Measurements from ENCODE around the gene MYCL. TPM values are rescaled to one million over a fixed set of nuclear protein-coding genes. Genes with fewer than 3 reads are reported as not detected.

MYCL gene
- total and polyA plus RNA-seq, 10 of the 15 experiments (the other 5 are each of a cell fraction or from before 2014, with no cell fraction given), result 0.11 to 1.4 (median 0.40) TPM; not detected in 1

DNA sequence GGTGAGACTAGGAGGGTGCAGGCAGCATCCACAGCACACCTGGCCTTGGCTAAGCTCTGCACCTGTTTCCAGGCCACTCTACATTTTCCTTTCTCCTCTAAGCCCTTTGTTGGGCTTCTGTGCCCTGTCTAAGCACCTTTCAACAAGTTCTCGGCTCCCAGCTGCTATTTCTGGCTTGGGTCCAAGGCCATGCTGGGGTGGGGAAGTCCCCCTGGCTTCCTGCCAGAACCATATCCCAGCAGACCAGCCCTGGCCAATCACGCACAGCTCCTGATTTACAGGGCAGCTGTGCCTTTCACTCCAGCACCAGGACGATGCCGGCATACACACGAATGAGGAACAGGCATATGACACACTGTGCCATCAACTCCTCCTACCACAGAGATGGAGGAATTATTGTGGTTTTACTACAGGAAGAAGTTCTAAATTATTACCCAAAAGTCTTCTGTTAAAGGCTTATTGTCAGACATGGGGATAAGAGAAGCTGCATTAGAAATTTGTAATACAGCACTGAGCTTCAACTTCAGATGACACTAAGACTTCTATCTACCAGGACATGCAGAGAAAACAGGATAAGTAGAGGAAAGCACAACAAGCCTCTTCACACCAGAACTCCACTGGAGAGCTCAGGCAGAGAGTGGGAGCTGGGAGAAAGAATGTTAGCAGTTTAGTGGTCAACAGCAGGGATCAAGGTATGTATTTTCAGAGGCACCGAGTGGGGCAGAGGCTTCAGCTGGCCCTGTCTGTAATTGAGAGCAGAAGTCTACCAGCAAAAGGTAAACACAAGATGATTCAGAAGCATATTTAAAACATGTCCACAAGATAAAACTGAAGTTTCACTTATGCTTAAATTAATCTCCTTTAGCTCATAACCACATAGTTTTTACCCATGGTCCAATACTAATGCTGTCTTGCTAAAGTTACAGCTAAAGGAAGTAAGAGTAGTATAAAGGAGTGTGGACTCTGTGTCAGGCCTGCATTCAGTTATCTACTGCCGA is 55.8 kb downstream of the MYCL start (continued):
- TF ChIP-seq NFIC (IDR thresholded peaks at IDR 0.05; ENCODE audit: low read depth, low read length), result peak; percentile 33; the same call in 1 of the 2 replicates
- peak; percentile 82 for TF ChIP-seq TCF3 (IDR thresholded peaks at IDR 0.05; ENCODE audit: borderline replicate concordance, insufficient read depth, low read depth, low read length)
- peak; percentile 99 for TF ChIP-seq SMAD1 (IDR thresholded peaks at IDR 0.05; ENCODE audit: low read depth, partially characterized antibody)
- TF ChIP-seq, protein P1, sequence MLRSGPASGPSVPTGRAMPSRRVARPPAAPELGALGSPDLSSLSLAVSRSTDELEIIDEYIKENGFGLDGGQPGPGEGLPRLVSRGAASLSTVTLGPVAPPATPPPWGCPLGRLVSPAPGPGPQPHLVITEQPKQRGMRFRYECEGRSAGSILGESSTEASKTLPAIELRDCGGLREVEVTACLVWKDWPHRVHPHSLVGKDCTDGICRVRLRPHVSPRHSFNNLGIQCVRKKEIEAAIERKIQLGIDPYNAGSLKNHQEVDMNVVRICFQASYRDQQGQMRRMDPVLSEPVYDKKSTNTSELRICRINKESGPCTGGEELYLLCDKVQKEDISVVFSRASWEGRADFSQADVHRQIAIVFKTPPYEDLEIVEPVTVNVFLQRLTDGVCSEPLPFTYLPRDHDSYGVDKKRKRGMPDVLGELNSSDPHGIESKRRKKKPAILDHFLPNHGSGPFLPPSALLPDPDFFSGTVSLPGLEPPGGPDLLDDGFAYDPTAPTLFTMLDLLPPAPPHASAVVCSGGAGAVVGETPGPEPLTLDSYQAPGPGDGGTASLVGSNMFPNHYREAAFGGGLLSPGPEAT (IDR thresholded peaks at IDR 0.05; ENCODE audit: low read depth), result 0 out of 2 replicates have a peak, but pooled peaks have one; percentile 26
- TF ChIP-seq, protein P2, sequence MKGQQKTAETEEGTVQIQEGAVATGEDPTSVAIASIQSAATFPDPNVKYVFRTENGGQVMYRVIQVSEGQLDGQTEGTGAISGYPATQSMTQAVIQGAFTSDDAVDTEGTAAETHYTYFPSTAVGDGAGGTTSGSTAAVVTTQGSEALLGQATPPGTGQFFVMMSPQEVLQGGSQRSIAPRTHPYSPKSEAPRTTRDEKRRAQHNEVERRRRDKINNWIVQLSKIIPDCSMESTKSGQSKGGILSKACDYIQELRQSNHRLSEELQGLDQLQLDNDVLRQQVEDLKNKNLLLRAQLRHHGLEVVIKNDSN (IDR thresholded peaks at IDR 0.05; ENCODE audit: borderline replicate concordance, extremely low read length, insufficient read depth, low read depth, low read length), result peak; percentile 34
- no peak for TF ChIP-seq IRF4 (IDR thresholded peaks at IDR 0.05; ENCODE audit: low read depth, low read length)
- no peak for TF ChIP-seq HDAC6 (IDR thresholded peaks at IDR 0.05; ENCODE audit: unreplicated experiment)
- TF ChIP-seq BCL11A (IDR thresholded peaks at IDR 0.05; ENCODE audit: low read depth, low read length), result 0 out of 2 replicates have a peak, but pooled peaks have one; percentile 40
- 0 out of 2 replicates have a peak, but pooled peaks have one; percentile 45 for TF ChIP-seq LARP7 (IDR thresholded peaks at IDR 0.05)

Small RNA genes lying within 50 kb of the gene (small RNA-seq; reads per million reads assigned to genes)
- gene RF00019, result not detected

Other genes starting within 250 kb of the MYCL start
Only the 7 nearest of the 9 such genes appear.
- gene PPIE, start 163.0 kb downstream of the MYCL start, total RNA-seq (2014; rRNA removed), result 36.6 and 39.6 TPM in 2 replicates
- 46.6 and 48.0 TPM in 2 replicates for gene PPIE, start 163.0 kb downstream of the MYCL start, total RNA-seq (2014; rRNA removed; fragmentation: Illumina TruSeq; extraction: Trizol)
- 46.5 and 48.1 TPM in 2 replicates for gene PPIE, start 163.0 kb downstream of the MYCL start, total RNA-seq (2021)
- 77.8 and 81.1 TPM in 2 replicates for gene PPIE, start 163.0 kb downstream of the MYCL start, polyA plus RNA-seq (2011; rRNA removed)
- gene PPIE, start 163.0 kb downstream of the MYCL start, polyA plus RNA-seq (2014; fragmentation: Illumina TruSeq; extraction: Trizol), result 53.4 and 58.7 TPM in 2 replicates
- 100 to 1,000 TPM; 130 to 163 TPM for gene PPIE, start 163.0 kb downstream of the MYCL start, polyA plus RNA-seq (2014; fragmentation: Nextera tagmentation; extraction: Ambion mirVana)
- 54.7 and 66.1 TPM in 2 replicates for gene PPIE, start 163.0 kb downstream of the MYCL start, polyA plus RNA-seq (2014; rRNA removed)
- 10 to 100 TPM; 74.1 to 78.7 TPM for gene PPIE, start 163.0 kb downstream of the MYCL start, polyA plus RNA-seq (2016; fragmentation: Nextera tagmentation; extraction: Ambion mirVana)
- 0.79 and 1.1 TPM in 2 replicates for gene OXCT2, start 130.6 kb downstream of the MYCL start, total RNA-seq (2014; rRNA removed)
- gene OXCT2, start 130.6 kb downstream of the MYCL start, total RNA-seq (2014; rRNA removed; fragmentation: Illumina TruSeq; extraction: Trizol), result 0.69 and 1.0 TPM in 2 replicates
- 0.98 and 1.9 TPM in 2 replicates for gene OXCT2, start 130.6 kb downstream of the MYCL start, total RNA-seq (2021)
- 0.29 and 0.39 TPM in 2 replicates for gene OXCT2, start 130.6 kb downstream of the MYCL start, polyA plus RNA-seq (2011; rRNA removed)
- gene OXCT2, start 130.6 kb downstream of the MYCL start, polyA plus RNA-seq (2014; fragmentation: Illumina TruSeq; extraction: Trizol), result 0.13 and 0.57 TPM in 2 replicates
- under 1 TPM; 0.06 to 0.31 TPM for gene OXCT2, start 130.6 kb downstream of the MYCL start, polyA plus RNA-seq (2014; fragmentation: Nextera tagmentation; extraction: Ambion mirVana)
- 1.7 and 1.8 TPM in 2 replicates for gene OXCT2, start 130.6 kb downstream of the MYCL start, polyA plus RNA-seq (2014; rRNA removed)
- gene OXCT2, start 130.6 kb downstream of the MYCL start, polyA plus RNA-seq (2016; fragmentation: Nextera tagmentation; extraction: Ambion mirVana), result under 1 TPM; 0.40 to 0.60 TPM
- 0.71 and 1.2 TPM in 2 replicates for gene BMP8B, start 113.1 kb downstream of the MYCL start, total RNA-seq (2014; rRNA removed)
- gene BMP8B, start 113.1 kb downstream of the MYCL start, total RNA-seq (2014; rRNA removed; fragmentation: Illumina TruSeq; extraction: Trizol), result 0.37 and 0.49 TPM in 2 replicates
- 1.2 TPM in 2 replicates for gene BMP8B, start 113.1 kb downstream of the MYCL start, total RNA-seq (2021)
- gene BMP8B, start 113.1 kb downstream of the MYCL start, polyA plus RNA-seq (2011; rRNA removed), result 0.55 and 0.56 TPM in 2 replicates
- 1.00 and 1.0 TPM in 2 replicates for gene BMP8B, start 113.1 kb downstream of the MYCL start, polyA plus RNA-seq (2014; fragmentation: Illumina TruSeq; extraction: Trizol)
- gene BMP8B, start 113.1 kb downstream of the MYCL start, polyA plus RNA-seq (2014; fragmentation: Nextera tagmentation; extraction: Ambion mirVana), result under 1 TPM; 0.23 to 0.37 TPM
- gene BMP8B, start 113.1 kb downstream of the MYCL start, polyA plus RNA-seq (2014; rRNA removed), result 1.00 and 1.0 TPM in 2 replicates
- gene BMP8B, start 113.1 kb downstream of the MYCL start, polyA plus RNA-seq (2016; fragmentation: Nextera tagmentation; extraction: Ambion mirVana), result under 1 TPM; 0.09 to 0.23 TPM
- gene TRIT1, start 18.4 kb downstream of the MYCL start, total RNA-seq (2014; rRNA removed), result 29.0 and 33.4 TPM in 2 replicates
- gene TRIT1, start 18.4 kb downstream of the MYCL start, total RNA-seq (2014; rRNA removed; fragmentation: Illumina TruSeq; extraction: Trizol), result 27.9 and 32.2 TPM in 2 replicates
- 20.5 and 22.8 TPM in 2 replicates for gene TRIT1, start 18.4 kb downstream of the MYCL start, total RNA-seq (2021)
- gene TRIT1, start 18.4 kb downstream of the MYCL start, polyA plus RNA-seq (2011; rRNA removed), result 35.8 and 52.4 TPM in 2 replicates
- gene TRIT1, start 18.4 kb downstream of the MYCL start, polyA plus RNA-seq (2014; fragmentation: Illumina TruSeq; extraction: Trizol), result 27.5 and 34.4 TPM in 2 replicates
- 10 to 100 TPM; 13.2 to 17.1 TPM for gene TRIT1, start 18.4 kb downstream of the MYCL start, polyA plus RNA-seq (2014; fragmentation: Nextera tagmentation; extraction: Ambion mirVana)
- gene TRIT1, start 18.4 kb downstream of the MYCL start, polyA plus RNA-seq (2014; rRNA removed), result 24.5 and 26.4 TPM in 2 replicates
- 10 to 100 TPM; 24.8 to 25.5 TPM for gene TRIT1, start 18.4 kb downstream of the MYCL start, polyA plus RNA-seq (2016; fragmentation: Nextera tagmentation; extraction: Ambion mirVana)
- gene MFSD2A, start 53.2 kb upstream of the MYCL start, total RNA-seq (2014; rRNA removed), result 30.1 and 34.0 TPM in 2 replicates
- 13.3 and 14.0 TPM in 2 replicates for gene MFSD2A, start 53.2 kb upstream of the MYCL start, total RNA-seq (2014; rRNA removed; fragmentation: Illumina TruSeq; extraction: Trizol)
- gene MFSD2A, start 53.2 kb upstream of the MYCL start, total RNA-seq (2021), result 23.1 and 23.4 TPM in 2 replicates
- 6.5 and 11.0 TPM in 2 replicates for gene MFSD2A, start 53.2 kb upstream of the MYCL start, polyA plus RNA-seq (2011; rRNA removed)
- gene MFSD2A, start 53.2 kb upstream of the MYCL start, polyA plus RNA-seq (2014; fragmentation: Illumina TruSeq; extraction: Trizol), result 19.5 and 21.6 TPM in 2 replicates
- gene MFSD2A, start 53.2 kb upstream of the MYCL start, polyA plus RNA-seq (2014; fragmentation: Nextera tagmentation; extraction: Ambion mirVana), result 1 to 10 TPM in 1 of 2 experiments, under 1 TPM in 1; 0.84 to 1.9 TPM
- 21.7 and 21.9 TPM in 2 replicates for gene MFSD2A, start 53.2 kb upstream of the MYCL start, polyA plus RNA-seq (2014; rRNA removed)
- gene MFSD2A, start 53.2 kb upstream of the MYCL start, polyA plus RNA-seq (2016; fragmentation: Nextera tagmentation; extraction: Ambion mirVana), result 10 to 100 TPM; 14.3 to 16.1 TPM
- gene CAP1, start 138.8 kb upstream of the MYCL start, total RNA-seq (2014; rRNA removed), result 378 and 394 TPM in 2 replicates
- 405 and 421 TPM in 2 replicates for gene CAP1, start 138.8 kb upstream of the MYCL start, total RNA-seq (2014; rRNA removed; fragmentation: Illumina TruSeq; extraction: Trizol)
- 482 and 491 TPM in 2 replicates for gene CAP1, start 138.8 kb upstream of the MYCL start, total RNA-seq (2021)
- gene CAP1, start 138.8 kb upstream of the MYCL start, polyA plus RNA-seq (2011; rRNA removed), result 360 and 431 TPM in 2 replicates
- gene CAP1, start 138.8 kb upstream of the MYCL start, polyA plus RNA-seq (2014; fragmentation: Illumina TruSeq; extraction: Trizol), result 500 and 537 TPM in 2 replicates
- 100 to 1,000 TPM; 413 to 441 TPM for gene CAP1, start 138.8 kb upstream of the MYCL start, polyA plus RNA-seq (2014; fragmentation: Nextera tagmentation; extraction: Ambion mirVana)
- 367 and 393 TPM in 2 replicates for gene CAP1, start 138.8 kb upstream of the MYCL start, polyA plus RNA-seq (2014; rRNA removed)
- gene CAP1, start 138.8 kb upstream of the MYCL start, polyA plus RNA-seq (2016; fragmentation: Nextera tagmentation; extraction: Ambion mirVana), result 100 to 1,000 TPM; 475 to 481 TPM
- gene PPT1, start 195.3 kb upstream of the MYCL start, total RNA-seq (2014; rRNA removed), result 67.6 and 70.2 TPM in 2 replicates
- gene PPT1, start 195.3 kb upstream of the MYCL start, total RNA-seq (2014; rRNA removed; fragmentation: Illumina TruSeq; extraction: Trizol), result 92.1 and 95.8 TPM in 2 replicates
- 70.7 and 72.8 TPM in 2 replicates for gene PPT1, start 195.3 kb upstream of the MYCL start, total RNA-seq (2021)
- gene PPT1, start 195.3 kb upstream of the MYCL start, polyA plus RNA-seq (2011; rRNA removed), result 50.4 and 55.0 TPM in 2 replicates
- 142 and 175 TPM in 2 replicates for gene PPT1, start 195.3 kb upstream of the MYCL start, polyA plus RNA-seq (2014; fragmentation: Illumina TruSeq; extraction: Trizol)
- 100 to 1,000 TPM; 111 to 147 TPM for gene PPT1, start 195.3 kb upstream of the MYCL start, polyA plus RNA-seq (2014; fragmentation: Nextera tagmentation; extraction: Ambion mirVana)
- 58.1 and 68.0 TPM in 2 replicates for gene PPT1, start 195.3 kb upstream of the MYCL start, polyA plus RNA-seq (2014; rRNA removed)
- 100 to 1,000 TPM; 133 to 138 TPM for gene PPT1, start 195.3 kb upstream of the MYCL start, polyA plus RNA-seq (2016; fragmentation: Nextera tagmentation; extraction: Ambion mirVana)

Measured in GM12878 (cell line).